Articular chondrocyte of knee joint (primary cell): ENCODE measurements around the gene BEX4. TPM values are rescaled to one million over a fixed set of nuclear protein-coding genes. Genes with fewer than 3 reads are reported as not detected.

Source experiments
- total RNA-seq: library from RNA; depleted of rRNA; stranded (reverse); fragments of >200 nt; gene quantifications from 2 replicates; pipeline ENCODE4 v1.2.3, GENCODE V29; 2012

Gene BEX4
- total RNA-seq, result 25.6 and 31.1 TPM in 2 replicates

GRCh38 chrX:103214870-103215424, at the start of gene BEX4:
Gene BEX4 (plus strand): TSS chrX:103215108. CDS start chrX:103216154, 1,046 bp downstream.

GRCh38 chrX:103254921-103255493, 40.1 kb downstream of the BEX4 start, which contains the start of gene TCEAL8:
Gene TCEAL8 (minus strand): TSS chrX:103255155. CDS start chrX:103253979, 1,176 bp downstream.

Other genes starting within 250 kb of the BEX4 start
- gene BEX1, start 150.9 kb upstream of the BEX4 start, total RNA-seq, result not detected in 2 replicates
- gene NXF3, start 122.0 kb upstream of the BEX4 start, total RNA-seq, result 0.26 TPM in 1 of 2 replicates, not detected in the other
- 152 and 168 TPM in 2 replicates for gene TCEAL8, start 40.0 kb downstream of the BEX4 start, total RNA-seq
- not detected in 2 replicates for gene TCEAL5, start 61.6 kb downstream of the BEX4 start, total RNA-seq
- 0.91 and 2.7 TPM in 2 replicates for gene BEX2, start 95.9 kb downstream of the BEX4 start, total RNA-seq
- 11.8 and 31.9 TPM in 2 replicates for gene TCEAL7, start 115.1 kb downstream of the BEX4 start, total RNA-seq
- 166 and 184 TPM in 2 replicates for gene TCEAL9, start 141.4 kb downstream of the BEX4 start, total RNA-seq
- gene BEX3, start 161.4 kb downstream of the BEX4 start, total RNA-seq, result 181 and 207 TPM in 2 replicates